AG08395 (cell line): Measurements from ENCODE around the gene NPEPPS.
A peak's percentile ranks its signal among the peaks of the same experiment; 100 is the strongest.

Experiments used
- DNase-seq: peaks from one replicate; pipeline ENCODE4 v3.0.0; 2012; ENCODE audit warnings: mixed read lengths, low spot score

NPEPPS gene

GRCh38 chr17:47629826-47630225, 98.9 kb downstream of the NPEPPS start:
- no peak for DNase-seq

- DNase-seq = no peak
Measured at GRCh38 chr17:47630614-47631013, 99.7 kb downstream of the NPEPPS start.

GRCh38 chr17:47632991-47633390, 102.1 kb downstream of the NPEPPS start:
- no peak for DNase-seq

- DNase-seq = no peak
Measured at GRCh38 chr17:47633996-47634395, 103.1 kb downstream of the NPEPPS start.

GRCh38 chr17:47634870-47635269, 104.0 kb downstream of the NPEPPS start:
- DNase-seq = no peak

- no peak for DNase-seq
Measured at GRCh38 chr17:47635734-47636133, 104.8 kb downstream of the NPEPPS start.

- DNase-seq = no peak
Measured at GRCh38 chr17:47636273-47637030, 105.5 kb downstream of the NPEPPS start.

GRCh38 chr17:47638903-47639302, 108.0 kb downstream of the NPEPPS start:
- DNase-seq = no peak

- DNase-seq = no peak
Measured at GRCh38 chr17:47640076-47640475, 109.2 kb downstream of the NPEPPS start.

- no peak for DNase-seq
Measured at GRCh38 chr17:47641202-47641601, 110.3 kb downstream of the NPEPPS start.

GRCh38 chr17:47643116-47643515, 112.2 kb downstream of the NPEPPS start:
- DNase-seq = no peak

- DNase-seq = no peak
Measured at GRCh38 chr17:47644324-47644723, 113.4 kb downstream of the NPEPPS start.

- DNase-seq = peak; percentile 95
Measured at GRCh38 chr17:47649153-47649971, 118.5 kb downstream of the NPEPPS start, which contains the start of gene KPNB1. Gene KPNB1, plus strand, starts transcription at chr17:47649919. Its CDS starts 326 bp downstream, at chr17:47650245.

- DNase-seq = no peak
Measured at GRCh38 chr17:47649972-47650524, 119.1 kb downstream of the NPEPPS start.

- DNase-seq = peak; percentile 97
Measured at GRCh38 chr17:47650525-47651522, 119.9 kb downstream of the NPEPPS start.

GRCh38 chr17:47651704-47652103, 120.8 kb downstream of the NPEPPS start:
- DNase-seq = no peak

- no peak for DNase-seq
Measured at GRCh38 chr17:47652570-47652969, 121.7 kb downstream of the NPEPPS start.

- DNase-seq = no peak
Measured at GRCh38 chr17:47653442-47653841, 122.5 kb downstream of the NPEPPS start.

GRCh38 chr17:47654991-47655390, 124.1 kb downstream of the NPEPPS start:
- no peak for DNase-seq

GRCh38 chr17:47660064-47660492, 129.2 kb downstream of the NPEPPS start:
- no peak for DNase-seq

- peak; percentile 65 for DNase-seq
Measured at GRCh38 chr17:47663912-47664623, 133.2 kb downstream of the NPEPPS start.
